ENCODE measurements around the gene PNPLA6. TPM values are rescaled to one million over a fixed set of nuclear protein-coding genes. Genes with fewer than 3 reads are reported as not detected.
A peak's percentile ranks its signal among the peaks of the same experiment; 100 is the strongest.

Gene PNPLA6
- total and polyA plus RNA-seq, 2 of the 8 experiments (the other 6 are each of a cell fraction or from before 2014, with no cell fraction given), result 55.1 to 121 TPM

DNA sequence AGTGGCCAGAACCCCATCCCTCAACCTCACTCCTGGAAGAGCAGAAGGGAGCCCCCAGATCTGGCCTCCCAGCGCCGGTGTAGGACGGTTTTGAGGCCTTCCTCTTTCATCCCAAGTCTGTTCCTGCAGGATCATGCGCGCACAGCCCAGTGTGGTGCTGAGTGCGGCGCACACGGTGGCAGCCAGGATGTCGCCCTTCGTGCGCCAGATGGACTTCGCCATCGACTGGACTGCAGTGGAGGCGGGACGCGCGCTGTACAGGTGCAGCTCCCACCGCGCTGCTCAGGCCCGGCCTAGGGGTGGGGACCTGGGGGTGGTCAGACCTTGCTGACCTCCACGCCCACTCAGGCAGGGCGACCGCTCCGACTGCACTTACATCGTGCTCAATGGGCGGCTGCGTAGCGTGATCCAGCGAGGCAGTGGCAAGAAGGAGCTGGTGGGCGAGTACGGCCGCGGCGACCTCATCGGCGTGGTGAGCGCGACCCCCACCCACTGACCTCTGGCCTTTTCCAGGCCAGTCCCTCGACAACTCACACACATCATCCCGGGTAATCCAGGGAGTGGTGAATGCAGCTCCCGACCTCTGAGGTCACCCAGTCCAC is 14.8 kb downstream of the PNPLA6 start:
- H3K4me1 ChIP-seq (replicated peaks in 1 of 4; ENCODE audit: control insufficient read depth in 3 of 4, insufficient read depth in 4 of 4, low read length in 3 of 4), result peaks cover 0 to 8% (median 7%) of the 10 kb centered on the region in 4 experiments; a peak in 4 of 7 replicates
- H2BK12ac ChIP-seq (ENCODE audit: low read depth, low read length), result peak overlapping the region; percentile 14; the same call in 1 of the 2 replicates
- no peaks in the 10 kb centered on the region for H3K79me2 ChIP-seq (ENCODE audit: control insufficient read depth in 1 of 2, insufficient read depth in 2 of 2, low read length in 2 of 2)
- H2BK15ac ChIP-seq (ENCODE audit: low read length), result no peak overlapping the region
- CTCF ChIA-PET (ENCODE audit: partially characterized antibody), result interaction anchor here (0.8 to 1.8 kb wide), 6 partner anchors 8 to 250 kb away, joined by 3 to 5 read pairs (median 3); partner anchors contain the start of gene PNPLA6
- DNase-seq (ENCODE audit: low read depth in 1 of 2, low spot score in 2 of 2), result no peak
- no peaks in the 10 kb centered on the region for H4K20me1 ChIP-seq (replicated peaks in 1 of 2; ENCODE audit: control insufficient read depth in 1 of 2, insufficient read depth in 2 of 2, low read length in 2 of 2)
- H3K27ac ChIP-seq (ENCODE audit: low read depth, low read length), result no peak overlapping the region
- peaks cover 0 to 10% (median 4%) of the 10 kb centered on the region in 4 experiments; a peak in 4 of 8 replicates for H3K36me3 ChIP-seq (ENCODE audit: control insufficient read depth in 2 of 4, insufficient read depth in 4 of 4, low read length in 3 of 4)
- H3K4me2 ChIP-seq (ENCODE audit: insufficient read depth in 1 of 2, low read depth in 2 of 2, low read length in 2 of 2), result peak overlapping the region; percentile 66 to 69
- H3K9me3 ChIP-seq (ENCODE audit: insufficient read depth in 2 of 2, low read depth in 1 of 2, low read length in 1 of 2), result no peaks in the 10 kb centered on the region
- POLR2A ChIA-PET (ENCODE audit: partially characterized antibody), result interaction anchor here (0.7 to 1.6 kb wide), 7 partner anchors 8 to 89 kb away, joined by 3 to 10 read pairs (median 4); partner anchors contain the start of genes MCOLN1 and PNPLA6
- no peak overlapping the region for H4K5ac ChIP-seq (ENCODE audit: insufficient read length, low read depth, low read length)
- 94% methylated on average over 40 of the region's 41 CpGs; no CpG with 5 or more reads in 1 of the 2 experiments for WGBS, 2 experiments (ENCODE audit: extremely low coverage in 1 of 2, insufficient coverage in 1 of 2, insufficient read length in 1 of 2, insufficient replicate concordance in 2 of 2, low coverage in 1 of 2, low lambda C conversion rate in 2 of 2, missing lambda C conversion rate in 1 of 2)
- no peaks in the 10 kb centered on the region for H3K79me1 ChIP-seq (ENCODE audit: low read depth, low read length)
- H3K56ac ChIP-seq (replicated peaks; ENCODE audit: insufficient read length, low read depth, low read length), result no peak overlapping the region
- H3K4me3 ChIP-seq (ENCODE audit: extremely low read depth in 1 of 4, insufficient read depth in 2 of 4, low read depth in 3 of 4, low read length in 4 of 4), result peak overlapping the region in 2 of 4 experiments; percentile 35 to 63; a peak in 4 of 8 replicates
- FAIRE-seq, result no peak
- no peak overlapping the region for H3K4ac ChIP-seq (replicated peaks; ENCODE audit: insufficient read length, low read depth, low read length)
- H3K14ac ChIP-seq (ENCODE audit: insufficient read length), result no peak overlapping the region
- H2BK20ac ChIP-seq (ENCODE audit: low read length), result no peak overlapping the region
- no peak overlapping the region for H4K91ac ChIP-seq (replicated peaks; ENCODE audit: insufficient read length, low read length)
- no peak overlapping the region for H3K23ac ChIP-seq (ENCODE audit: insufficient read length)
- peak overlapping the region; percentile 62; the same call in 1 of the 2 replicates for H4K8ac ChIP-seq (ENCODE audit: extremely low read depth, insufficient read depth, low read length)
- H2AK5ac ChIP-seq (ENCODE audit: low read depth, low read length), result no peak overlapping the region
- H3K27me3 ChIP-seq (replicated peaks in 1 of 4; ENCODE audit: control insufficient read depth in 3 of 4, extremely low read depth in 1 of 4, insufficient read depth in 3 of 4, low read length in 3 of 4), result no peaks in the 10 kb centered on the region
- peaks cover 2% of the 10 kb centered on the region; the same call in 1 of the 2 replicates for H3K23me2 ChIP-seq (ENCODE audit: low read depth, low read length)
- no peak overlapping the region for H2AFZ ChIP-seq (ENCODE audit: low read length)
- TF ChIP-seq RBBP5 (IDR thresholded peaks at IDR 0.05; ENCODE audit: borderline replicate concordance, low read depth, low read length) (no peak), SP4 (IDR thresholded peaks at IDR 0.05; ENCODE audit: low read length) (no peak), HDAC6 (IDR thresholded peaks at IDR 0.05; ENCODE audit: low read depth, low read length) (no peak), YY1 (IDR thresholded peaks at IDR 0.05; ENCODE audit: low read depth, low read length) (no peak), TEAD4 (IDR thresholded peaks at IDR 0.05; ENCODE audit: low read depth, low read length) (no peak), RFX5 (IDR thresholded peaks at IDR 0.05; ENCODE audit: borderline replicate concordance, low read depth, low read length) (no peak), POU5F1 (IDR thresholded peaks at IDR 0.05; ENCODE audit: low read depth, low read length) (no peak), CHD2 (IDR thresholded peaks at IDR 0.05; ENCODE audit: low read length) (no peak)
- H3K9ac ChIP-seq (replicated peaks in 1 of 4; ENCODE audit: extremely low read depth in 1 of 4, low read depth in 3 of 4, low read length in 3 of 4), result no peak overlapping the region
- H3K18ac ChIP-seq (ENCODE audit: extremely low read depth, low read length), result no peak overlapping the region
- no peak overlapping the region for H2BK5ac ChIP-seq (ENCODE audit: low read depth, low read length)
- H2BK120ac ChIP-seq (replicated peaks; ENCODE audit: low read depth, low read length), result no peak overlapping the region

All from H1 (cell line).